AG10803 (cell line): ENCODE data around the gene RIOK2.

Source experiments
- DNase-seq: peaks from one replicate; pipeline ENCODE4 v3.0.0; 2010; ENCODE audit warnings: low read depth
- H3K4me3 ChIP-seq: 2 replicates; pipeline ENCODE4 v1.5.1; 2011; ENCODE audit warnings: mild to moderate bottlenecking, low read length, control low read depth
- TF ChIP-seq, protein P1 (sequence below): conservative IDR thresholded peaks from 2 replicates; pipeline ENCODE4 v1.5.1; 2011; ENCODE audit warnings: mild to moderate bottlenecking, low read length, control low read depth, inconsistent platforms

Gene RIOK2

GRCh38 chr5:97167435-97167834, 15.6 kb downstream of the RIOK2 start:
- DNase-seq: no peak
- TF ChIP-seq, protein P1, sequence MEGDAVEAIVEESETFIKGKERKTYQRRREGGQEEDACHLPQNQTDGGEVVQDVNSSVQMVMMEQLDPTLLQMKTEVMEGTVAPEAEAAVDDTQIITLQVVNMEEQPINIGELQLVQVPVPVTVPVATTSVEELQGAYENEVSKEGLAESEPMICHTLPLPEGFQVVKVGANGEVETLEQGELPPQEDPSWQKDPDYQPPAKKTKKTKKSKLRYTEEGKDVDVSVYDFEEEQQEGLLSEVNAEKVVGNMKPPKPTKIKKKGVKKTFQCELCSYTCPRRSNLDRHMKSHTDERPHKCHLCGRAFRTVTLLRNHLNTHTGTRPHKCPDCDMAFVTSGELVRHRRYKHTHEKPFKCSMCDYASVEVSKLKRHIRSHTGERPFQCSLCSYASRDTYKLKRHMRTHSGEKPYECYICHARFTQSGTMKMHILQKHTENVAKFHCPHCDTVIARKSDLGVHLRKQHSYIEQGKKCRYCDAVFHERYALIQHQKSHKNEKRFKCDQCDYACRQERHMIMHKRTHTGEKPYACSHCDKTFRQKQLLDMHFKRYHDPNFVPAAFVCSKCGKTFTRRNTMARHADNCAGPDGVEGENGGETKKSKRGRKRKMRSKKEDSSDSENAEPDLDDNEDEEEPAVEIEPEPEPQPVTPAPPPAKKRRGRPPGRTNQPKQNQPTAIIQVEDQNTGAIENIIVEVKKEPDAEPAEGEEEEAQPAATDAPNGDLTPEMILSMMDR: no peak
- no peak overlapping the region for H3K4me3 ChIP-seq

- TF ChIP-seq, protein P1: no peak
- no peak overlapping the region for H3K4me3 ChIP-seq
- no peak for DNase-seq
Observed at GRCh38 chr5:97165726-97166125, 17.3 kb downstream of the RIOK2 start.

GRCh38 chr5:97164846-97165245, 18.2 kb downstream of the RIOK2 start:
- TF ChIP-seq, protein P1: no peak
- DNase-seq: peak; percentile 21
- H3K4me3 ChIP-seq: no peak overlapping the region

- no peak for DNase-seq
- TF ChIP-seq, protein P1: no peak
- H3K4me3 ChIP-seq: no peak overlapping the region
Observed at GRCh38 chr5:97163790-97164285, 19.2 kb downstream of the RIOK2 start.

DNA sequence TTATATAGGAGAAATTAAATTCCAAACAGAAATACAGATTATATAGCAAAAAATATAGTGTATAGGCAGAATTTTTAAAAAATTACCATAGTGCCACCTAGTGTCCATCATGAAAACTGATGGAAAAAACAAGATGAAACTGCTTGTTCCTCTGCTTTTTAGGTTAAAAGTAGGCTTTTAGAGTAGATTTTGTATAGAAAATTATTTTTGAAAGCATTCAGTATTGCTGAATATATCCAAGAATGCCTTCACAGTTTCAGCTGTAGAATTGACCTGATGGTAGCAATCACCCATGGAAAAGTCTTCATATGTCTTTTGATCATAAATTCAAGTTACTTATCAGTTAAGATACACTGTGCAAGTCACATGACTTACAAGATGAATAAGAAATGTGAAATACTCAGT, 19.7 kb downstream of the RIOK2 start:
- H3K4me3 ChIP-seq: no peak overlapping the region
- TF ChIP-seq, protein P1: peak; percentile 66
- DNase-seq: peak; percentile 20

- DNase-seq: peak; percentile 78
- TF ChIP-seq, protein P1: peak; percentile 95
- H3K4me3 ChIP-seq: no peak overlapping the region
Observed at GRCh38 chr5:97162045-97162444, 21.0 kb downstream of the RIOK2 start.

DNA sequence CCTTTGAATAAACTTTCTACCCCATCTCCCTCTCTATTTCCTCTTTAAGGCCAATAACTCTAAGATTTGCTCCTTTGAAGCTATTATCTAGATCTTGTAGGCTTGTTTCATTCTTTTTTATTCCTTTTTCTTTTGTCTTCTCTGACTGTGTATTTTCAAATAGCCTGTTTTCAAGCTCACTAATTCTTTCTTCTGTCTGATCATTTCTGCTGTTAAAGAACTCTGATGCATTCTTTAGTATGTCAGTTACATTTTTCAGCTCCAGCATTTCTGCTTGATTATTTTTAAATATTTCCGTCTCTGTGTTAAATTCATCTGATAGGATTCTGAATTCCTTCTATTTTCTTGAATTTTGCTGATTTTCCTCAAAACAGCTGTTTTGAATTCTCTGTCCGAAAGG, 25.4 kb downstream of the RIOK2 start:
- no peak for DNase-seq
- no peak overlapping the region for H3K4me3 ChIP-seq
- TF ChIP-seq, protein P1: no peak
